ENCODE results near the gene ZNF678.
"Not testable (repeated sequence)": the region's sequence is repeated elsewhere in the genome, so short reads cannot be mapped to it uniquely, and the experiment has no call there.

- not testable (repeated sequence) for TF ChIP-seq CTCF (conservative IDR thresholded peaks at IDR 0.05 in 1 of 2, IDR thresholded peaks at IDR 0.05 in 1 of 2; ENCODE audit: low read depth in 1 of 2, low read length in 2 of 2); EZH2 (IDR thresholded peaks at IDR 0.05; ENCODE audit: low read length, missing control alignments)
Measured at GRCh38 chr1:227701631-227702030, 138.3 kb downstream of the ZNF678 start.
